ENCODE results near the gene CRIM1. TPM values are rescaled to one million over a fixed set of nuclear protein-coding genes. Genes with fewer than 3 reads are reported as not detected.

Gene CRIM1
- total RNA-seq, 1 donor from 2014 or later, result 0.58 TPM

GRCh38 chr2:36530178-36530982 is 174.8 kb downstream of the CRIM1 start:
- CTCF ChIA-PET, result no interaction called here
- no peak overlapping the region for H3K4me3 Mint-ChIP-seq
- H3K36me3 Mint-ChIP-seq (ENCODE audit: low read depth), result peaks cover 6% of the 10 kb centered on the region

GRCh38 chr2:36530983-36531354 is 175.4 kb downstream of the CRIM1 start:
- Mint-ChIP-seq H3K36me3 (ENCODE audit: low read depth) (peaks cover 6% of the 10 kb centered on the region), H3K9me3 (no peaks in the 10 kb centered on the region), H3K27ac (no peak overlapping the region), H3K4me3 (no peak overlapping the region), H3K27me3 (no peaks in the 10 kb centered on the region), H3K4me1 (peaks cover 14% of the 10 kb centered on the region)
- DNase-seq, result no peak
- intact Hi-C loops (cut with micrococcal nuclease), result no loop called here
- POLR2A ChIA-PET, result interaction anchor here (0.6 kb wide), 1 partner anchor 26 kb away, joined by 3 read pairs; no protein-coding TSS in a partner anchor
- no peak for TF ChIP-seq CTCF (IDR thresholded peaks at IDR 0.05)
- ATAC-seq (ENCODE audit: low read depth), result no peak
- CTCF ChIA-PET, result no interaction called here

More at GRCh38 chr2:36530178-36530982, 174.8 kb downstream of the CRIM1 start:
- no peak for TF ChIP-seq CTCF (IDR thresholded peaks at IDR 0.05)
- intact Hi-C loops (cut with micrococcal nuclease), result no loop called here
- no peaks in the 10 kb centered on the region for H3K27me3 Mint-ChIP-seq
- DNase-seq (no peak), ATAC-seq (ENCODE audit: low read depth) (peak; percentile 58)
- H3K9me3 Mint-ChIP-seq, result no peaks in the 10 kb centered on the region
- POLR2A ChIA-PET, result no interaction called here
- H3K27ac Mint-ChIP-seq, result no peak overlapping the region
- peaks cover 14% of the 10 kb centered on the region for H3K4me1 Mint-ChIP-seq

GRCh38 chr2:36534275-36534799 is 178.8 kb downstream of the CRIM1 start:
- H3K27ac Mint-ChIP-seq, result no peak overlapping the region
- ChIA-PET POLR2A (no interaction called here), CTCF (no interaction called here)
- no peaks in the 10 kb centered on the region for H3K36me3 Mint-ChIP-seq (ENCODE audit: low read depth)
- TF ChIP-seq CTCF (IDR thresholded peaks at IDR 0.05), result no peak
- no peak overlapping the region for H3K4me3 Mint-ChIP-seq
- intact Hi-C loops (cut with micrococcal nuclease), result no loop called here
- no peaks in the 10 kb centered on the region for H3K9me3 Mint-ChIP-seq
- H3K4me1 Mint-ChIP-seq, result peaks cover 14% of the 10 kb centered on the region
- H3K27me3 Mint-ChIP-seq, result no peaks in the 10 kb centered on the region
- DNase-seq, result no peak
- no peak for ATAC-seq (ENCODE audit: low read depth)

- Mint-ChIP-seq H3K27ac (no peak overlapping the region), H3K4me3 (no peak overlapping the region), H3K4me1 (peaks cover 13% of the 10 kb centered on the region), H3K27me3 (no peaks in the 10 kb centered on the region), H3K9me3 (no peaks in the 10 kb centered on the region), H3K36me3 (ENCODE audit: low read depth) (no peaks in the 10 kb centered on the region)
- ChIA-PET CTCF (no interaction called here), POLR2A (no interaction called here)
- intact Hi-C loops (cut with micrococcal nuclease), result no loop called here
- ATAC-seq (ENCODE audit: low read depth) (no peak), DNase-seq (no peak)
- TF ChIP-seq CTCF (IDR thresholded peaks at IDR 0.05), result no peak
Measured at GRCh38 chr2:36535099-36535498, 179.5 kb downstream of the CRIM1 start.

- Mint-ChIP-seq H3K9me3 (no peaks in the 10 kb centered on the region), H3K4me1 (no peaks in the 10 kb centered on the region), H3K27ac (no peak overlapping the region), H3K27me3 (no peaks in the 10 kb centered on the region), H3K36me3 (ENCODE audit: low read depth) (no peaks in the 10 kb centered on the region), H3K4me3 (no peak overlapping the region)
- ChIA-PET CTCF (interaction anchor here (0.9 kb wide), 1 partner anchor 184 kb away, joined by 3 read pairs; no protein-coding TSS in a partner anchor), POLR2A (no interaction called here)
- no peak for TF ChIP-seq CTCF (IDR thresholded peaks at IDR 0.05)
- no peak for ATAC-seq (ENCODE audit: low read depth)
- no peak for DNase-seq
- intact Hi-C loops (cut with micrococcal nuclease), result no loop called here
Measured at GRCh38 chr2:36536776-36537175, 181.2 kb downstream of the CRIM1 start.
